Effector memory CD4-positive, alpha-beta T cell (primary cell): ENCODE data around the gene RAB25.

Source experiments
- DNase-seq, 3 donors: peaks; one replicate each; pipeline ENCODE4 v3.0.0-alpha.2; 2020
- H3K27ac ChIP-seq: 2 replicates; pipeline ENCODE4 v1.7.0; 2013; ENCODE audit warnings: mild to moderate bottlenecking, low read length, moderate library complexity; ENCODE audit not compliant: insufficient read depth, poor library complexity, severe bottlenecking
- H3K27me3 ChIP-seq: replicated peaks from 2 replicates; pipeline ENCODE4 v1.7.0; 2013; ENCODE audit warnings: mild to moderate bottlenecking, low read length; ENCODE audit not compliant: insufficient read depth, control insufficient read depth, poor library complexity, severe bottlenecking
- H3K36me3 ChIP-seq: 2 replicates; pipeline ENCODE4 v1.7.0; 2013; ENCODE audit warnings: mild to moderate bottlenecking, low read length, moderate library complexity; ENCODE audit not compliant: control insufficient read depth, insufficient read depth
- H3K4me1 ChIP-seq: 2 replicates; pipeline ENCODE4 v1.7.0; 2013; ENCODE audit warnings: low read length, mild to moderate bottlenecking; ENCODE audit not compliant: control insufficient read depth, insufficient read depth, poor library complexity, severe bottlenecking
- H3K4me3 ChIP-seq: 2 replicates; pipeline ENCODE4 v1.7.0; 2013; ENCODE audit warnings: low read length, low read depth, mild to moderate bottlenecking; ENCODE audit not compliant: insufficient read depth, poor library complexity, severe bottlenecking
- H3K9me3 ChIP-seq: 2 replicates; pipeline ENCODE4 v1.7.0; 2013; ENCODE audit warnings: mild to moderate bottlenecking, low read length, moderate library complexity; ENCODE audit not compliant: control insufficient read depth

Gene RAB25

GRCh38 chr1:156083800-156084790 is 23.1 kb downstream of the RAB25 start:
- H3K27me3 ChIP-seq, result peaks cover 8% of the 10 kb centered on the region
- peaks cover 11% of the 10 kb centered on the region for H3K4me1 ChIP-seq
- no peaks in the 10 kb centered on the region for H3K36me3 ChIP-seq
- no peak overlapping the region for H3K27ac ChIP-seq
- H3K9me3 ChIP-seq, result no peaks in the 10 kb centered on the region
- no peak overlapping the region for H3K4me3 ChIP-seq
- DNase-seq, result no peak

- Histone ChIP-seq H3K4me3 (no peak overlapping the region), H3K27me3 (peaks cover 8% of the 10 kb centered on the region), H3K9me3 (no peaks in the 10 kb centered on the region), H3K4me1 (peaks cover 11% of the 10 kb centered on the region), H3K27ac (no peak overlapping the region), H3K36me3 (no peaks in the 10 kb centered on the region)
- no peak for DNase-seq
Observed at GRCh38 chr1:156086256-156086662, 25.3 kb downstream of the RAB25 start.

GRCh38 chr1:156089704-156090103 is 28.7 kb downstream of the RAB25 start:
- Histone ChIP-seq H3K4me1 (no peaks in the 10 kb centered on the region), H3K27ac (no peak overlapping the region)
- no peak for DNase-seq

GRCh38 chr1:156090138-156090839 is 29.3 kb downstream of the RAB25 start:
- DNase-seq, result no peak
- Histone ChIP-seq H3K36me3 (no peaks in the 10 kb centered on the region), H3K9me3 (no peaks in the 10 kb centered on the region), H3K4me1 (no peaks in the 10 kb centered on the region), H3K27ac (no peak overlapping the region), H3K27me3 (peaks cover 4% of the 10 kb centered on the region), H3K4me3 (no peak overlapping the region)

More at GRCh38 chr1:156089704-156090103, 28.7 kb downstream of the RAB25 start:
- H3K36me3 ChIP-seq, result no peaks in the 10 kb centered on the region
- H3K9me3 ChIP-seq, result no peaks in the 10 kb centered on the region
- peaks cover 8% of the 10 kb centered on the region for H3K27me3 ChIP-seq
- H3K4me3 ChIP-seq, result no peak overlapping the region

- Histone ChIP-seq H3K4me1 (peaks cover 2% of the 10 kb centered on the region), H3K9me3 (no peaks in the 10 kb centered on the region), H3K27ac (no peak overlapping the region), H3K36me3 (no peaks in the 10 kb centered on the region), H3K27me3 (peaks cover 4% of the 10 kb centered on the region), H3K4me3 (no peak overlapping the region)
- peak; percentile 73 to 86 (median 79) for DNase-seq
Observed at GRCh38 chr1:156090840-156091188, 29.9 kb downstream of the RAB25 start.

- peaks cover 10% of the 10 kb centered on the region for H3K4me1 ChIP-seq
- H3K4me3 ChIP-seq, result no peak overlapping the region
- no peak overlapping the region for H3K27ac ChIP-seq
- H3K9me3 ChIP-seq, result no peaks in the 10 kb centered on the region
- peaks cover 4% of the 10 kb centered on the region for H3K27me3 ChIP-seq
- DNase-seq, result no peak
- H3K36me3 ChIP-seq, result no peaks in the 10 kb centered on the region
Observed at GRCh38 chr1:156091610-156092009, 30.6 kb downstream of the RAB25 start.

GRCh38 chr1:156095906-156096508 is 35.0 kb downstream of the RAB25 start:
- no peak for DNase-seq
- H3K27me3 ChIP-seq, result no peaks in the 10 kb centered on the region
- H3K4me3 ChIP-seq, result no peak overlapping the region
- peaks cover 26% of the 10 kb centered on the region for H3K4me1 ChIP-seq
- peak overlapping the region; percentile 90 for H3K27ac ChIP-seq
- H3K36me3 ChIP-seq, result no peaks in the 10 kb centered on the region
- no peaks in the 10 kb centered on the region for H3K9me3 ChIP-seq

GRCh38 chr1:156096640-156097391 is 35.9 kb downstream of the RAB25 start:
- Histone ChIP-seq H3K36me3 (no peaks in the 10 kb centered on the region), H3K27me3 (no peaks in the 10 kb centered on the region)

GRCh38 chr1:156097499-156098178 is 36.7 kb downstream of the RAB25 start:
- peaks cover 30% of the 10 kb centered on the region for H3K4me1 ChIP-seq
- H3K36me3 ChIP-seq, result no peaks in the 10 kb centered on the region
- H3K27ac ChIP-seq, result peak overlapping the region; percentile 90
- no peaks in the 10 kb centered on the region for H3K9me3 ChIP-seq
- no peak overlapping the region for H3K4me3 ChIP-seq
- DNase-seq, result no peak
- H3K27me3 ChIP-seq, result no peaks in the 10 kb centered on the region

More at GRCh38 chr1:156096640-156097391, 35.9 kb downstream of the RAB25 start:
- Histone ChIP-seq H3K4me3 (no peak overlapping the region), H3K4me1 (peaks cover 27% of the 10 kb centered on the region), H3K9me3 (no peaks in the 10 kb centered on the region), H3K27ac (peak overlapping the region; percentile 90)
- DNase-seq, result peak; percentile 86 to 91 (median 89)
